SK-N-SH (cell line): Measurements from ENCODE around the gene DGLUCY.

Experiments
- CHD2 ChIP-seq: fragments of 150-350 bp; IDR thresholded peaks from 2 replicates; pipeline ENCODE4 v1.6.1; 2018; ENCODE audit warnings: low read length; ENCODE audit not compliant: partially characterized antibody
- EZH2phosphoT487 ChIP-seq: fragments of 200-600 bp; sonication (generic); IDR thresholded peaks from 2 replicates; pipeline ENCODE4 v1.6.1; 2017; ENCODE audit warnings: low read depth, mixed run types, mild to moderate bottlenecking, antibody characterized with exemption, moderate library complexity, borderline replicate concordance
- GABPA ChIP-seq: IDR thresholded peaks from 2 replicates; pipeline ENCODE4 v1.4.0; 2012; ENCODE audit warnings: low read depth, mild to moderate bottlenecking
- JUND ChIP-seq: IDR thresholded peaks from 2 replicates; pipeline ENCODE4 v1.4.0; 2012
- POLR2AphosphoS5 ChIP-seq: IDR thresholded peaks from 2 replicates; pipeline ENCODE4 v1.6.1; 2012; ENCODE audit warnings: low read depth, low read length
- RAD21 ChIP-seq: IDR thresholded peaks from 2 replicates; pipeline ENCODE4 v1.6.1; 2012; ENCODE audit warnings: mild to moderate bottlenecking, low read length
- SIN3A ChIP-seq: IDR thresholded peaks from 2 replicates; pipeline ENCODE4 v1.6.1; 2012; ENCODE audit warnings: low read depth, mild to moderate bottlenecking, low read length, moderate library complexity, borderline replicate concordance
- TF ChIP-seq, protein P1 (sequence below): fragments of 200-600 bp; sonication (generic); IDR thresholded peaks from 2 replicates; pipeline ENCODE4 v1.6.1; 2017; ENCODE audit warnings: antibody characterized with exemption, mild to moderate bottlenecking, moderate library complexity

DNA sequence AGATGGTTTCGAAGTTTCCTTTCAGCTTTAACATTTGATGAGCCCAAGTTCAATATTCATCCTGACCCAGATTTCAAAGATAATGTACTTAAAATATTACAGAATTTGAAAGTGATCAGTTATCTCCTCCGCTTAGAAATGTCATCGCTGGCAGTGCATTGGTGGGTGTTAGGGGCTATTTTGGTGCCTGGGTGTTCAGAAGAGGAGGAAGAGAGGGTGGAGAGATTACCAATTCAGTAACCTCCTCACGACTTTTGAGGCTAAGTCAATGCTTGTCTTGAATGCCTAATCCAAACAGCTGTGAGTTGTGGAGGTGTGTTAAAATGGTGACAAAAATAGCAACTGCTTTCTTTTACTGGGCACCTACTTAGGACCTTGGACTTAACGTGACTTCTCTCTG, 13.8 kb upstream of the DGLUCY start:
- TF ChIP-seq POLR2AphosphoS5 = no peak
- TF ChIP-seq, protein P1, sequence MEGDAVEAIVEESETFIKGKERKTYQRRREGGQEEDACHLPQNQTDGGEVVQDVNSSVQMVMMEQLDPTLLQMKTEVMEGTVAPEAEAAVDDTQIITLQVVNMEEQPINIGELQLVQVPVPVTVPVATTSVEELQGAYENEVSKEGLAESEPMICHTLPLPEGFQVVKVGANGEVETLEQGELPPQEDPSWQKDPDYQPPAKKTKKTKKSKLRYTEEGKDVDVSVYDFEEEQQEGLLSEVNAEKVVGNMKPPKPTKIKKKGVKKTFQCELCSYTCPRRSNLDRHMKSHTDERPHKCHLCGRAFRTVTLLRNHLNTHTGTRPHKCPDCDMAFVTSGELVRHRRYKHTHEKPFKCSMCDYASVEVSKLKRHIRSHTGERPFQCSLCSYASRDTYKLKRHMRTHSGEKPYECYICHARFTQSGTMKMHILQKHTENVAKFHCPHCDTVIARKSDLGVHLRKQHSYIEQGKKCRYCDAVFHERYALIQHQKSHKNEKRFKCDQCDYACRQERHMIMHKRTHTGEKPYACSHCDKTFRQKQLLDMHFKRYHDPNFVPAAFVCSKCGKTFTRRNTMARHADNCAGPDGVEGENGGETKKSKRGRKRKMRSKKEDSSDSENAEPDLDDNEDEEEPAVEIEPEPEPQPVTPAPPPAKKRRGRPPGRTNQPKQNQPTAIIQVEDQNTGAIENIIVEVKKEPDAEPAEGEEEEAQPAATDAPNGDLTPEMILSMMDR = no peak
- no peak for TF ChIP-seq GABPA
- no peak for TF ChIP-seq EZH2phosphoT487
- TF ChIP-seq SIN3A = no peak
- no peak for TF ChIP-seq RAD21
- TF ChIP-seq JUND = no peak
- TF ChIP-seq CHD2 = no peak
